ENCODE results near the gene CCNK. TPM values are rescaled to one million over a fixed set of nuclear protein-coding genes. Genes with fewer than 3 reads are reported as not detected.

Gene CCNK
- total and polyA plus RNA-seq, 10 of the 15 experiments (the other 5 are each of a cell fraction or from before 2014, with no cell fraction given), result 10.8 to 88.0 (median 22.5) TPM

DNA sequence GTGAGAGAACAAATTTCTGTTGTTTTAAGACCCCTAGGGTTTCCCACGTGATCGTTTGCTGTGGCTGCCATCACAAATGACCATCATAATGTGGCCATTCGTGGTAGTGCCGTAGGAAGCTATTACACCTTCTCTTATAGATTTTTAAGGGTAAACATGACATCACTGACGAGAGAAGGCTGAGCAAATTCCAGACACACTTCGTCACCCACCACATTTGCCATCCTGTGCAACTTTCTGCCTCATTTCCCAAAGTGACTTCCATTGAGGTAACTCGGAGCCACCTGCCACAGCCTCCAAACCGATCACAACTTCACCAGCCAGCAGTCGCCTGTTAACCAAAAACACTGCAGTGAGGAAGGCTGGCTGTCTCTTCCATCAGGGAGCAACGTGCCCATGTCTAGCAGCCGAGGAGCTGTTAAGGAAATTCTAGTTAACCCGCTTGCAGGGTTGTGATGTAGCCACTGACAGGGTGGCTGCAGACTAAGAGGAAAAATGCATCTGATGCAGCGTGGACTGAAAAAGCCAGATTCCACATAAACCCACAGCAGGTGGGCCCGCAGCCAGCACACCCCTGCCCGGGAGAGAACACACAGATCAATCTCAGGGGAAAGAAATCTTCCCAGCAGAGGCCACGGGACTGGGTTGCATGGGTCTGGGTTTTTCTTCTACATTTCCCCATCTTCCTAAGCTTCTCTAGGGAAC is 78.2 kb downstream of the CCNK start (continued):
- TF ChIP-seq CHD1 (IDR thresholded peaks at IDR 0.05; ENCODE audit: low read depth, low read length) (no peak), POLR2AphosphoS5 (IDR thresholded peaks at IDR 0.05; ENCODE audit: low read length) (no peak), RCOR1 (conservative IDR thresholded peaks at IDR 0.05; ENCODE audit: low read depth, low read length) (no peak), STAT3 (IDR thresholded peaks at IDR 0.05; ENCODE audit: low read depth, low read length) (no peak), FOXK2 (IDR thresholded peaks at IDR 0.05) (no peak), MTA2 (IDR thresholded peaks at IDR 0.05; ENCODE audit: low read depth) (no peak), HDAC6 (IDR thresholded peaks at IDR 0.05; ENCODE audit: unreplicated experiment) (no peak)
- TF ChIP-seq, protein P1, sequence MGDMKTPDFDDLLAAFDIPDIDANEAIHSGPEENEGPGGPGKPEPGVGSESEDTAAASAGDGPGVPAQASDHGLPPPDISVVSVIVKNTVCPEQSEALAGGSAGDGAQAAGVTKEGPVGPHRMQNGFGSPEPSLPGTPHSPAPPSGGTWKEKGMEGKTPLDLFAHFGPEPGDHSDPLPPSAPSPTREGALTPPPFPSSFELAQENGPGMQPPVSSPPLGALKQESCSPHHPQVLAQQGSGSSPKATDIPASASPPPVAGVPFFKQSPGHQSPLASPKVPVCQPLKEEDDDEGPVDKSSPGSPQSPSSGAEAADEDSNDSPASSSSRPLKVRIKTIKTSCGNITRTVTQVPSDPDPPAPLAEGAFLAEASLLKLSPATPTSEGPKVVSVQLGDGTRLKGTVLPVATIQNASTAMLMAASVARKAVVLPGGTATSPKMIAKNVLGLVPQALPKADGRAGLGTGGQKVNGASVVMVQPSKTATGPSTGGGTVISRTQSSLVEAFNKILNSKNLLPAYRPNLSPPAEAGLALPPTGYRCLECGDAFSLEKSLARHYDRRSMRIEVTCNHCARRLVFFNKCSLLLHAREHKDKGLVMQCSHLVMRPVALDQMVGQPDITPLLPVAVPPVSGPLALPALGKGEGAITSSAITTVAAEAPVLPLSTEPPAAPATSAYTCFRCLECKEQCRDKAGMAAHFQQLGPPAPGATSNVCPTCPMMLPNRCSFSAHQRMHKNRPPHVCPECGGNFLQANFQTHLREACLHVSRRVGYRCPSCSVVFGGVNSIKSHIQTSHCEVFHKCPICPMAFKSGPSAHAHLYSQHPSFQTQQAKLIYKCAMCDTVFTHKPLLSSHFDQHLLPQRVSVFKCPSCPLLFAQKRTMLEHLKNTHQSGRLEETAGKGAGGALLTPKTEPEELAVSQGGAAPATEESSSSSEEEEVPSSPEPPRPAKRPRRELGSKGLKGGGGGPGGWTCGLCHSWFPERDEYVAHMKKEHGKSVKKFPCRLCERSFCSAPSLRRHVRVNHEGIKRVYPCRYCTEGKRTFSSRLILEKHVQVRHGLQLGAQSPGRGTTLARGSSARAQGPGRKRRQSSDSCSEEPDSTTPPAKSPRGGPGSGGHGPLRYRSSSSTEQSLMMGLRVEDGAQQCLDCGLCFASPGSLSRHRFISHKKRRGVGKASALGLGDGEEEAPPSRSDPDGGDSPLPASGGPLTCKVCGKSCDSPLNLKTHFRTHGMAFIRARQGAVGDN (IDR thresholded peaks at IDR 0.05), result no peak

DNA sequence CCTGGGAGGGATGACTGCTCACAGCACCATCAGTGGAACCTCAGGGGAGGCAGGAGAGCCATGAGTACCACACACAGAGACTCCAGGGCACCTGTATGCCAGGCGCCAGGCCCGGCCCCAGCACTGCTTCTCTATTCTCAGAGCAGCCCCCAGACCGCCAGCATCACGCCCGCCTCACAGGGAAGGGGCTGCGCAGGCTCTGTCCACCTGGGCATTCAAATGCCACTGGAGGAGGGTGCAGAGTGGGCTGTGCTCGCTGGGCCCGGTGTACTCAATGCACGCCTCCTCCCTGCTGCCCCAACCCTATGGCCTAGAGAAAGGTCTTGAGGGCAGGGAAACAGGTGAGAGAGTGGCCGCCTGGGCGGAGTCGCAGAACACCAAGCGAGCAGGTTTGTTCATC is 79.2 kb downstream of the CCNK start:
- no peak overlapping the region for H3K4me2 ChIP-seq (ENCODE audit: control insufficient read depth, insufficient read depth)
- FAIRE-seq (no peak), ATAC-seq (no peak), DNase-seq (ENCODE audit: low read depth, low spot score) (no peak)
- in situ Hi-C loops (cut with MboI) (no loop called here), intact Hi-C loops (cut with micrococcal nuclease; ENCODE audit: unreplicated experiment) (no loop called here)
- no peaks in the 10 kb centered on the region for H3K36me3 ChIP-seq (ENCODE audit: control insufficient read depth in 2 of 2, insufficient read depth in 2 of 2, low read length in 1 of 2)
- H3K79me2 ChIP-seq (ENCODE audit: control insufficient read depth, insufficient read depth, low read length), result no peaks in the 10 kb centered on the region
- no peaks in the 10 kb centered on the region for H3K4me1 ChIP-seq (ENCODE audit: control insufficient read depth, insufficient read depth, low read length)
- 42% methylated on average over 13 of the region's 13 CpGs for WGBS (ENCODE audit: insufficient coverage, insufficient replicate concordance, low lambda C conversion rate, missing lambda C conversion rate)
- no peak overlapping the region for H3K27ac ChIP-seq (ENCODE audit: control insufficient read depth, insufficient read depth)
- ChIA-PET SMC1A (ENCODE audit: uncharacterized antibody, unreplicated experiment) (no interaction called here), CTCF (no interaction called here), RAD21 (ENCODE audit: unreplicated experiment) (no interaction called here), POLR2A (no interaction called here)
- no peaks in the 10 kb centered on the region for H3K27me3 ChIP-seq (replicated peaks in 1 of 2; ENCODE audit: control insufficient read depth in 2 of 2, insufficient read depth in 2 of 2, low read length in 1 of 2)
- no peak overlapping the region for H3K9ac ChIP-seq (ENCODE audit: control insufficient read depth, insufficient read depth, low read length)
- BruUV-seq (replicated peaks), result no TSS peak
- TF ChIP-seq, protein P2, sequence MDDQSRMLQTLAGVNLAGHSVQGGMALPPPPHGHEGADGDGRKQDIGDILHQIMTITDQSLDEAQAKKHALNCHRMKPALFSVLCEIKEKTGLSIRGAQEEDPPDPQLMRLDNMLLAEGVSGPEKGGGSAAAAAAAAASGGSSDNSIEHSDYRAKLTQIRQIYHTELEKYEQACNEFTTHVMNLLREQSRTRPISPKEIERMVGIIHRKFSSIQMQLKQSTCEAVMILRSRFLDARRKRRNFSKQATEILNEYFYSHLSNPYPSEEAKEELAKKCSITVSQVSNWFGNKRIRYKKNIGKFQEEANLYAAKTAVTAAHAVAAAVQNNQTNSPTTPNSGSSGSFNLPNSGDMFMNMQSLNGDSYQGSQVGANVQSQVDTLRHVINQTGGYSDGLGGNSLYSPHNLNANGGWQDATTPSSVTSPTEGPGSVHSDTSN (IDR thresholded peaks at IDR 0.05; ENCODE audit: insufficient replicate concordance, low read depth, low read length), result no peak
- TF ChIP-seq SREBF2 (IDR thresholded peaks at IDR 0.05; ENCODE audit: low read length) (no peak), TCF3 (IDR thresholded peaks at IDR 0.05; ENCODE audit: borderline replicate concordance, insufficient read depth, low read depth, low read length) (no peak), NBN (IDR thresholded peaks at IDR 0.05) (no peak), CREM (IDR thresholded peaks at IDR 0.05; ENCODE audit: low read depth) (no peak), POLR2AphosphoS5 (IDR thresholded peaks at IDR 0.05; ENCODE audit: low read length) (no peak)
- H3K9me3 ChIP-seq (replicated peaks; ENCODE audit: control insufficient read depth, insufficient read depth, low read length), result no peaks in the 10 kb centered on the region
- H2AFZ ChIP-seq (ENCODE audit: control insufficient read depth, low read depth, low read length), result no peak overlapping the region
- H4K20me1 ChIP-seq (ENCODE audit: control insufficient read depth, insufficient read depth), result no peaks in the 10 kb centered on the region
- no peak overlapping the region for H3K4me3 ChIP-seq

Data from GM12878 (cell line).